HG03457 (cell line): ENCODE data around the gene PTPRN2.

Source experiments
- ATAC-seq: cut with Tn5 transposase; IDR thresholded peaks from one replicate; pipeline ENCODE4 v1.9.1; 2021; ENCODE audit warnings: moderate number of reproducible peaks; ENCODE audit not compliant: unreplicated experiment

Gene PTPRN2

DNA sequence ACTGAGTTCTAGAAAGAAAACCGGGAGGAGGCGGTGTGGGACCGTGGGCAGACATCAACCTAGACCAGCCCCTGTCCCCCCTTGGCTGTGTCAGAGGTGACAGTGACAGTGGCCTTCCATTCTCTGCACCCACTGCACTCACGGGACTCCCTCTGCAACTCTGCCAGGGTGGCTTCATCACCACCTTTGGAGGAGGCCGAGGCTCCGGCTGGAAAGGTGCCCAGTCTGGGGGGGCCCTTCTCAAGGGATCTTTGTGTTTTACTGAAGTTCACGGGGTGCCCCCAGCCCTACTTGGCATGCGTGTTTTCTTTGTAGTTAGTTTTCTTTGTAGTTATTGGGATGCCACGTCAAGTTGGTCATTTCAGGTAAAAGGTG lies 833.2 kb downstream of the PTPRN2 start:
- no peak for ATAC-seq

DNA sequence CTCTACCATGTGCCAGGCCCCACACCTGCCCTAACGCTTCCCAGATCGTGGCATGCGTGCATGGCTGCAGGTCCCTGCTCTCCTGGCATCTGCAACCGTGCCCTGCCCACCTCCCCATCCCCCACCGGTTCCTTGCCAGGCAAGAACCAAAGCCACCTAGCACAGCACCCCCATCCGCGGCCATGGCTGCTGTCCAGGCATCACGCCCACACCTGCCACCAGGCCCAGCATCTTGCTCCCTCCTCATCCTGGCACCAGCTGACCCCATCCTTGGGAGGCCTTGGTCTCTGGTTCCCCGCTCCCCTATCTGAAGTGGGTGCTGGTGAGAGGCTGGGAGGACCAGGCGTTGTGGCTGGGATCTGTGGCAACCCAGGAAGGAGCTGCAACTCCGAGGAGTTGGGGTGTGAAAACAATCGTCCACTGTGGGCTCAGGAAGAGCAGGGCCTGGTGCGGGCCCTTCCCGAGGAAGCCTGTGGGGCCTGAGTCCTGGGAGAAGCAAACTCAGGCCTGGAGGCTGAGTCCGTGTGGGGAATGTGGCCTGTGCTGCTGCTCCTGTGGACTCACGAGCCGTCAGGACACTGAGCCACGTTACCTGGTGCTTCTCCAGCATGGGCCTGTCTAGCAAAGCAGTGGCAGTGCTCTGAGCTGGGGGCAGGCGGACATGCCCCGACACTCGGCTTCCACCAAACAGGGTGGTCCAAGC lies 833.8 kb downstream of the PTPRN2 start:
- ATAC-seq = no peak

DNA sequence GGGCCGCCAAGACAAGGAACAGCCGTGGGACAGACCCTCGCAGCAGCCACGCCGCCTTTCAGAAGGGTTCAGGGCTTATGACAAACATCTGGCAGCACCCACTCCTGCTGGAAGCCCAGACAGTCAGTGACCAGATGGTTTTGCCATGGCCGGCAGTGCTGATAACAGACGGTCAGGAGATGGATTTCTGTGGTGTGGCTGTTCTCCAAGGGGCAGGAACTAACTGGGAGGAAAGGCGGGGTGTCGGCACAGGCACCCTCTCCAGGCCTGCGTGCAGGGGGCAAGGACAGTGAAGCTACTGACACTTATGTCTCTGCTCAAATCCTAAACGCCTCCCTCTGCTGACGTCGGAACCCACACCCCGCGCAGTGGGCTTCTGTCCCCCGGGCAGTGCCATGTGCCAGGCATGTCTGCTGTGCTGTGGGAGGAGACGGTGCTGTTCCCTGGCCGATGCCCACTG lies 834.8 kb downstream of the PTPRN2 start:
- no peak for ATAC-seq

DNA sequence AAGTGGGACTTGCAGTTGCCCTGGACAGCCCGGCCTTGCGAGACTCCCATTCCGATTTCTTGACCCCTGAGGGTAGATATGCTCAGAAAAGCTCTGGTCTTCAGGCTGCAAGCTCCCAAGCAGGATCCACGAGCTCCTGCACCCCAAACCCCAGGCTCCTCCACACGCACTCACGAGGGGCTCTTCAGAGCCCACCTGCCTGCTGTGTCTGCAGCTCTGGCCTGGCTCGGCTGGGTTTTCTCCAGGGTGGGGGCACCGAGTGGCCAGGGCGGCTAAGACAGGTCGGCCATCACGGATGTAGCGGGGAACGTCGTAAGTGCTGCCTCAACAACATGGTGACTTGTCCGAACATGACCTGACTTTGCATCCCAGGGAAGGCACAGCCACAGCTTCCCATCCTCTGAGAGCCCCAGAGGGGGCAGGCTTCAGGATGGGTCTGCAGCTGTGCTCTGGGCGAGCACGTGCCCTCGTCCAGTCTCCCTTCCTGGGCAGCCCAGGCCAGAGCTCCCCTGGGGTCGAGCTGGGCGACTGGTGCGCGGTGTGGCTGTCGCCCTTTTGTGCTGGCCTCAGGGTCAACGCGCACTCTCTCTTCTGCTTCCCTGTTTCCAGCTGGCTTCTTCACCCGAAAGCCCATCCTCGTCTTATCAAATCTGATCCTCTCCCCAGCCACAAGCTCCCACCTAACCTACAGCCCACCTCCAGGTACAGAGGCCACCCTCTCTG lies 835.5 kb downstream of the PTPRN2 start:
- ATAC-seq = no peak

DNA sequence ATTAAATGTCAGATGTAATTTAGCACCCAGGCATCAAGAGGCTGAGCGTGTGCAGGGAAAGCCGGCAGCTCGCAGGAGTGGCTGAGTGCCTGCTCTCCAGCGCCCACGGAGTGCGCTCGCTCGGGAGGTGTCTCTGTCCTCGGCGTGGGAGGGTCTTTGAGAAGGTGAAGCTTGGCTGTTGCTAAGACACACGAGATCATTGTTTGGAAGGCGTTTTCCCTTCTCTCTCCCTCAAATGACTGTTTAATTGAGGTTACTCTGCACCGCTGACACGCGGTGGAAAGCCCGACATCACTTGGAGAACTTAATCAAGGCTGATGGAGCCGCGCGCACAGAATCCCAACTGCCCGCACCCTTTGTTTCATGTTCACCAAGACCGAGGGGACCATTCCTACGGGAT lies 836.2 kb downstream of the PTPRN2 start:
- ATAC-seq = no peak

DNA sequence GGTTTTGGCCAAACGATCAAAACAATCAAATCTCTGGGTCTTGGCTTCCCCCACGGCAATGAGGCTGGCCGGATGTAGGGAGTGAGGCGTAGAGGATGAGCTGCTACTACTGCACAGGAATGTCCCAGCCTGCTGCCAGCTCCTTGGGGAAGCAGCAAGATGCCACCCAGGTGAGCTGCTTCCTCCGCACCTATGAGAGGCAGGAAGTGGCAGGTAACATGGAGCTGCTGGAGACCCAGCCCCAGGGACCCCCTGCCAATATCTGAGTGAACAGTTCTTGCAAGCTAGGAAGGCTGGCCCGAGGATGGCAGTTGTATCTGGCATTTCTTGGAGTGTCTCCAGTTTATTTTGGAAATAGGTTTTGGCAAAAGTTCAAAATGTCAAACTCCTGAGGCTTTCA lies 837.3 kb downstream of the PTPRN2 start:
- no peak for ATAC-seq

DNA sequence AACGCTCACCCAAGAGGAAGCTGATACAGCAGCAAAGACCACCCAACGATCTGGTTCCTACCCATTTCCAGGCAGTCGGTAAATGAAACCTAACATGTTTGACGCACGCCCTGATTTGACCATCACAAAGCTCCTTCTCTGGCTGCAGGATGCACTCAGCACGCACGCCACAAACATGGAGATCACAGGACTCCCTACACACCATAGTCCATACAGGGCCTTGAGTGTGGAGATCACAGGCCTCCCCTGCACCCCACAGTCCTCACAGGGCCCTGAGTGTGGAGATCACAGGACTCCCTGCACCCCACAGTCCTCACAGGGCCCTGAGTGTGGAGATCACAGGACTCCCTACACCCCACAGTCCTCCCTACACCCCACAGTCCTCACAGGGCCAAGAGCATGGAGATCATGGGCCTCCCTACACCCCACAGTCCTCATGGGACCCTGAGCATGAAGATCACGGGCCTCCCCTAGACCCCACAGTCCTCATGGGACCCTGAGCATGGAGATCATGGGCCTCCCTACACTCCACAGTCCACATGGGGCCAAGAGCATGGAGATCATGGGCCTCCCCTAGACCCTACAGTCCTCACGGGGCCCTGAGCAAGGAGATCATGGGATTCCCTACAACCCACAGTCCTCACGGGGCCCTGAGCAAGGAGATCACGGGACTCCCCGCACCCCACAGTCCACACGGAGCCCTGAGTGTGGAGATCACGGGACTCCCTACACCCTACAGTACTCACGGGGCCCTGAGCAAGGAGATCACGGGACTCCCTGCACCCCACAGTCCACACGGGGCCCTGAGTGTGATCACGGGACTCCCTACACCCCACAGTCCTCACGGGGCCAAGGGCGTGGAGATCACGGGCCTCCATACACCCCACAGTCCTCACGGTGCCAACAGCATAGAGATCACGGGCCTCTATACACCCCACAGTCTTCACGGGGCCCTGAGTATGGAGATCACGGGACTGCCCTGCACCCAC lies 841.6 kb downstream of the PTPRN2 start:
- no peak for ATAC-seq

DNA sequence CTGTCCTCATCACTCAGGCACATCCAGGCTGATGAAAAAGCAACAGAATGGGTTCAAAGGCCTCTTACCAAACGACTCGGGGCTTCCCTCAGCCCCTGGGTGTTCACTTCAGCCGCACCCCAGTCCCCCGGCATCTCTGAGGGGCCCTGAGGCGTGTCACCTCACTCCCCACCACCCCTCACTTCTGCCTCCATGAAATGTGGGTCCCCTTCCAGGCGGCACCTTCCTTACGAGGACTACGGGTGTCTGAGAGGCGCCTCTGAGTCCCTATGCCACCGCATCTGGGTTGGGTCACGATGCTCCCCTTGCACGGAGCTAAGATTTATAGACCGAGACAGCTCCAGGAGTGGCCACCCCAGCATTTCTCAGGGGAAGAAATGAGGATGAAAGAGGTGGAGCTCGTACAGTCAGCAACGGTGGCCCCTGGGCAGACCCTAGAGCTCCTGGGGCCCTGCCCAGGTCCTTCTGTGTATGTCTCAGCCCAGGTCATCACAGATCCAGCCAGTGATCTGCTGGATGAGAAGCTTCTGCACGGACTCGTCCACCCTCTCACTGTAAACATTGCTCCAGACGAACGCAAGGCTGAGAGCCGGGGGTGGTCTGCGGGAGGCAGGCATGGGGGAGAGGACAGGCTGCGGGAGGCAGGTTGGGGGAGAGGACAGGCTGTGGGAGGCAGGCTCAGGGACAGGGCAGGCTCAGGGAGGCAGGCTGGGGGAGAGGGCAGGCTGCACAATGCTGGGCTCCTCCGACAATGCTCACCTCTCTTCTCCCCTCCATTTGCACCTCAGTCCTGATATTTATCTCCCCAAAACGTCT lies 842.6 kb downstream of the PTPRN2 start:
- no peak for ATAC-seq

DNA sequence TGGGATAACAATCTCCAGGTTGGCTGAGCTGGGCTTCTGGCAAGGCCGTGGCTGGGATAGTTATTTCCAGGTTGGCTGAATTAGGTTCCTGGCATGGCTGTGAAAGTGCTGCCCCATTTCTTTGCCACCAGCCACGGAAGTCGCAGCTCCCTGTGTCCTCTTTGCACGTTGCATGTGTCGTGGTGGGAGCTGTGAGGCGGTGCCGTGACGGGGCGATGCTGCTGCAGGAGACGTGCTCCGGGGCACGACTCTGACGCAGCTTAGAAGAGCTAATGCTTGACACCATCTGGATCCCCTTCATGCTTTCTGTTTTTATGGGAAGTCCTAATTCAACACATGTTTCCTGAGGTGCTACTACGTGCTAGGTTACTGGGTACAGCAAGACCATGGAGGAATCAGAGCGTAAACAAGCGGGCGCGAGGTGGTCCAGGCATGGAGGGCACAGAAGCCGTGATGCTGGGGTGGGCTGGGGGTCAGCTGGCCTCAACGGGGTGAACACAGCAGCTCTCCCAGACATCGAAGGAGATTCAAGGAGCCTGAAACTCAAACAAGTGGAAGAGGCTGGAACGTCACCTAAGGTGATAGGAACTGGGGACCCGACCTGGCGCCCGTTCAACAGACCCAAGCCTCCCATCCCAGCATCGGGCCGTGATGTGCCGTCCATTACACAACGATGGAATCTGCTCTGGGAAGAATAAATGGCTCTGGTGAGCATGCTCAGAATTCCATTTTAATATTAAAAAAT lies 843.7 kb downstream of the PTPRN2 start:
- ATAC-seq = no peak

DNA sequence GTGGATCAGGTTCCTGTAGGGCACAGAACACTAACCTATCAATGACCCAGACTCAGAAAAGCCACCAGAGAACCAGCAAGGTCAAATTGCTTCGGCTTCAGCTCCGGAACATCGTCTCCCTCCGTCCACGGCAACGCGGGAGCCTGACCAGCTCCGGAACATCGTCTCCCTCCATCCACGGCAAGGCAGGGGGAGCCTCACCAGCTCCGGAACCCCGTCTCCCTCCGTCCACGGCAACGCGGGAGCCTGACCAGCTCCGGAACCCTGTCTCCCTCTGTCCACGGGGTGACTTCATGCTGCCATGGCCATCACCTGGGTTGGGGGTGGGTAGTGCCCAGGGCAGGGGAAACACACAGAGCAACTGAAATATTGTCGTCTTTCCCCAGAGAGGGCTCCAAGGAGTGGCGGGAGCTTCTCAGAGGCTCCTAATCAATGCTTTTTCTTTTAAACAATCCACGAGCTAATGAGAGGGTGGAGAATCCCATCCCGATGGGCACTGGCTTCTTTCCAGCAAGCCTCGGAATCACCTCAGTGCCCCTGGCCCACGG lies 847.3 kb downstream of the PTPRN2 start:
- ATAC-seq = no peak

DNA sequence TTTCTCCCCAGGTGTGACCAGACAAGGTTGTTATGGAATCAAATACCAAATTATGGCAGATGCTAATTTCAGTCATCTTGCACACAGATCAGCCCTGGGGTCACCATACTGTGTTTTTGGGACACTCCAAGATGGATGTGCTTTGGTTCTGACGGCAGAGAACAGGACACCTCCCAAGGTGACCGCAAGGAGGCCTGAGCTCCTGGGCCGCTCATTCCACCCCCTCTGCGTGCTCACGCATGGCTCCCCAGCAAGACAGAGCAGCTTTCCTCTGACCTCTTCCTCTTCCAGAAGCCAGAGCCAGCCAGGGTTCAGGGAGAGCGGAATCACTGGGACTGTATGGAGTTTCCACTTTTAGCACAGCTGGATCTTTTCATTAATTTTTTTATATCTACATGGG lies 848.0 kb downstream of the PTPRN2 start:
- ATAC-seq = no peak

DNA sequence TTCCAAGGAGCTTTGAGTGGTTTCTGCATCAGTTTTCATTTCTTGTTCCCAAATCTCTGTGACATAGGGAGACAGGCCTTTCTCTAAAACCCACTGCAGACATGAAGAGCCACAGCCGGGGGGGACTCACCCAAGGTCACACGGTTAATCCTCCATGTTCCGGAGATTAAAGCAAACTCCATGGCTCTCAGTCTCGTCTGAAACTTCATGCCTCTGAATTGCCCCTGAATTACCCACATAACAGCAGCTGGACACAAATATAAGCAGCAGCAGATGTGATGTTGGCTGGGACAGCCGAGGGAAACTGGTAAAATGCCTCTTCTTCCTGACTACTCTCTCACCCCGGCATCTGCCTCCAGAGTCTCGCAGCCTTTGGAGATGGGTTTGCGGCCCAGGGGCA lies 848.6 kb downstream of the PTPRN2 start:
- no peak for ATAC-seq

DNA sequence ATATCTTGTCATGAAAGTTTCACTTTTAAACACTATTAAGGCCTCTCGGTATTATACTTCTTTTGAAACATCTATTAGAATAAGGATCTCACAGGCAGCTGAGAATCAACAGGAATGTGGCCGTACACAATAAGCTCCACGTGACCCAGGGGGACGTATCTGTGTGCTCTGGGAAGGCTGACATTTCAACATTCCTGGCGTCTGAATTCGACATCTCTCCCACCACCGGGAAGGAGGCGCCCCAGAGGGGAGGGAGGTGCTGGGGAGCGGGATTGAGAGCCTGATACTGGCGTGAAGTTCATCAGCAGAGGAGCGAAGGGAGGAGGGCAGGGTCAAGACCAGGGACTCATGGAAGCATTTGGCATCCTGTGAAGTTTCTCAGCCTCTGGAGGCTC lies 849.6 kb downstream of the PTPRN2 start:
- ATAC-seq = no peak

DNA sequence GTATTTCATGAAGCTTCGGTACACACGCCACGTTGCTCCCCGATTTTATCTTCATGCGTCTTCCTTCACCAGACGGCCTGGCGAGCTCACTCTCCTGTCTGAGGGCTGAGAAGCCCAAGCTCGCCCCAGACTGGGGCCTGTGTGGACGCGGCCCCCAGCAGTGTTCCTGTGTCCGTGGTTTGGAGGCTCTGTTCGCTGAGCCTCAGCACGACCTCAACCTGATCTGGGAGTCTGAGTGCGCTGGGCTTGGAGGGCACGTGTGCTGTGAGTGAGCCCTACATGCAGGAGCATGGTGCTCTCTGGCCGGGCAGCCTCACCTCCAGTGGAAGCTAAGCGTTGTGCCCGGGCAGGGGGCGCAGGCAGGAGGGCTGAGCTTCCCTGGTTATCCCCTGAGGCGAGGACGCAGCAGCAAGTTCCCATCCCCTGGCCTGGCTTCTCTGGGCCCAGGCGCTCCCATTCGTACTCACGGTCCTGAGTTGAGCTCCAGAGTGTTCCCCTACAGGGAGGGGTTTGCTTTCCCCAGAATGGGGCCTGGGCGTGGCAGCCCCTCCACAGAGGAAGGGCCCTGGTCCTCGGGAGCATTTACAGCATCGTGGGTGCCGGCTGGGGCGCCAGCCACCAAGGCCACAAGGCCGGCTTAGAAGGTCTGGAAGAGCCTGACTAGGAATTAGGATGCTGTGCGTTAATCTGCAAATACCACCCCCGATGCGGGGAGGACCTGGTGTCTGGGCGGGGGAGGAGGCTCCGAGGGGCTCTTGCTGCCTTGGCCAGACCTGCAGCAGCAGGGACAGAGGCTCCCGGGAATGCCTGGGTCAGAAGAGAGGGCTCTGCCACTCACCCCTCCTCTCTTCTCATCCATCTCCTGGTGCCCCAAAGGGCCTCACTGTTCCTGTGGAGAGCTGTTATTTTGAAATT lies 850.2 kb downstream of the PTPRN2 start:
- no peak for ATAC-seq

DNA sequence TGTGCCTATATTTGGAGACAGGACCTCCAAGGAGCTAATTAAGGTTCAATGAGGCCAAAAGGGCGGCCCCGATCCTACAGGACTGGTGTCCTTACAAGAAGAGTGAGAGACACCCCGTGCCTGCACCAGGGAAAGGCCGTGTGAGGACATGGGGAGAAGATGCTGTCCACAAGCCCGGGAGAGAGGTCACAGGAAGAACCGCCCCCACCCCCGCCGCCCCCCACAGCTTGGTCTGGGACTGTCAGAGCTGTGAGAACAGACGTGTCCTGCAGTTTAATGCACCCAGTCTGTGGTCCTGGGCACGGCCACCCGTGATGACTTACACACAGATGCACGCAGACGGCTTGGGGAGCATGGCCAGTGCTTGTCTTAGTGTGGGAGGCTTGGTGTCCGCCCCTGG lies 851.3 kb downstream of the PTPRN2 start:
- ATAC-seq = no peak

DNA sequence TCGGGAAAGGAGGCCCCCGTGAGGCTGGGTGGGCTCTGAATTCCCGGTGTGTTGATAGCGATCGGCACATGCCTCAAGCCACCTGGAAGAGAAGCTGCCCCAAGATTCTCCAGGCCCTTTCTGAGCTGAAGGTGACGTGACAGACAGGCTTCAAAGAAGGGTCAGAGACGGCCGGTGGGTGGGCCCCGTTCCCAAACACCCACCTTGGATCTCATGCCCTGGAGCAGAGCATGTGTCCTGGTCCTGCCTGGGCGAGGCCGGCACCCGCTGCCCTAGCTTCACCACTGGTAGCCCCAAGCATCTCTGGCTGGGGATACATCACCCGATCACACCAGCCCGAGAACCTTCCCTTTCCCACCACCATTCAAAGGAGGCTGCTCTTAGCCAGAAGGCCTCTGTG lies 851.8 kb downstream of the PTPRN2 start:
- ATAC-seq = no peak

DNA sequence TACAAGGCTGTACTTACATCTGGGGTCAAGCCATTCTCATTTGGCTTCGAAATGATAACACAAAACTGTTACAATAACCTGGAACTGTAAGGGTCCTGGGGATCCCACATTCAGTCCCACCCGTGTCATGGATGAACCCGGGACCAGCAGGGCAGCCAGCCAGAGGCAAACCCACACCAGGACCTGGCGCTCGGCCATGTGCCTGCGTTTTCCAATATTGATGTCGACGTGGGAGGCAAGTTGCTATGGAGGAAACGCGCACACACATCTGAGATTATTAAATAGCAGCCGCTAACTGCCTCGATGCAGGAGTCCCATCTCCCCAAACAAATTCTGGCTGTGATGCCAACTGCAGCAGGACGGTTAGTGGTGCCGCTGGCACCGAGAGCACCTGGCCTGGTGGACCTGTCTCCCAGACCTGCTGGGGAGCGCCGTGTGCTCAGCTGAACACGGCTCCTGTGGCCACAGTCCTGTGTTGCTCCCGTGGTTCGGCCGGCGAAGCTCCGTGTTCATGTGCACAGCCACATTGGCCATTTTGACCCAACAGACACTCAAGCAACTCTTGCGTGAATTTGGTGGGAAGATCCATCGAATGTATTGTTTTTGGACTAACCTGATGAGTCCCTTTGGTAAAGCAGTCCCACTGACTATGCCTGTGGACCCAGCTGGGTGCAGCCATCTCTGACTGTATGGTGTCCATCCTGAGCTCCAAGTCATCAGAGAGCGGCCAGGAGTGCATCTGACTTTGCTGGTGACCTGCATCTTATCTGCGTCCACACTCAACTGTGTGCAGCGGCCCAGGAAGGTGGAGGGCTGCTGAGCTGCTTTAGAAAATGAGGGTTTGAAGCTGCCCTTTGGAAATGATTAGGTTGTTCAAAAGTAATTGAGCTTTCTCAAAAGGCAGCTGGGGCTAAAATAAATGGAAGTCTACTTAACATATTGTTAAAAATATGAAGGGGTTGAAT lies 852.7 kb downstream of the PTPRN2 start:
- no peak for ATAC-seq
